B cell (primary cell): ENCODE results near the gene SARNP. TPM values are rescaled to one million over a fixed set of nuclear protein-coding genes. Genes with fewer than 3 reads are reported as not detected.
A peak's percentile ranks its signal among the peaks of the same experiment; 100 is the strongest.

Experiments used
- ATAC-seq: fragments of 200-7000 bp; cut with Tn5 transposase; one replicate; pipeline ENCODE4 v1.10.0; 2021; ENCODE audit warnings: low read depth, mild to moderate bottlenecking, moderate number of reproducible peaks, moderate library complexity
- CTCF ChIA-PET: fragments of 350-600 bp; sonication (Branson Sonifier 250); formaldehyde crosslinking; loops from one replicate; lab custom pipeline; 2021; ENCODE audit warnings: antibody characterized with exemption, inconsistent platforms; lab: Charles Lee
- POLR2A ChIA-PET: fragments of 350-600 bp; sonication (Branson Sonifier 250); formaldehyde crosslinking; loops from one replicate; lab custom pipeline; 2021; ENCODE audit warnings: antibody characterized with exemption; lab: Charles Lee
- DNase-seq: peaks from one replicate; pipeline ENCODE4 v3.0.0; 2013
- H2AFZ ChIP-seq: 2 replicates; pipeline ENCODE4 v1.6.1; 2012; ENCODE audit warnings: mild to moderate bottlenecking, low read depth, low read length; ENCODE audit not compliant: insufficient read depth, poor library complexity, severe bottlenecking
- H3K27ac ChIP-seq, 2 donors: 1 replicate in 1 of 2; 2 replicates in 1 of 2; pipeline ENCODE4 v1.5.1; 2012 to 2013; ENCODE audit warnings: low read length in 2 of 2, mild to moderate bottlenecking in 2 of 2, moderate library complexity in 1 of 2
- H3K27me3 ChIP-seq, 4 experiments: fragments of 200-600 bp in 1 of 4; sonication (generic) in 1 of 4; replicated peaks in 1 of 4; 1 replicate in 2 of 4; 2 replicates in 2 of 4; pipeline versions ENCODE4 v1.6.1 to v1.7.0; 2013 to 2016; ENCODE audit warnings: low read length in 3 of 4, mild to moderate bottlenecking in 2 of 4, mixed read lengths in 1 of 4, moderate library complexity in 1 of 4; ENCODE audit not compliant: insufficient read depth in 4 of 4, control insufficient read depth in 3 of 4; ENCODE audit errors: control extremely low read depth in 1 of 4
- H3K36me3 ChIP-seq, 2 experiments: replicated peaks in 1 of 2; 1 replicate in 1 of 2; 2 replicates in 1 of 2; pipeline versions ENCODE4 v1.6.1 to v1.7.1; 2013; ENCODE audit warnings: low read length in 1 of 2; ENCODE audit not compliant: insufficient read depth in 2 of 2, control insufficient read depth in 1 of 2; ENCODE audit errors: control extremely low read depth in 1 of 2, extremely low read depth in 1 of 2
- H3K4me1 ChIP-seq, 2 donors: fragments of 200-600 bp in 1 of 2; sonication (generic) in 1 of 2; 1 replicate in 1 of 2; 2 replicates in 1 of 2; pipeline versions ENCODE4 v1.5.1 to v1.6.1; 2013 to 2017; ENCODE audit warnings: low read length in 2 of 2; ENCODE audit not compliant: control insufficient read depth in 2 of 2, insufficient read depth in 2 of 2
- H3K4me2 ChIP-seq: replicated peaks from 2 replicates; pipeline ENCODE3; 2012; ENCODE audit warnings: mild to moderate bottlenecking, low read depth, low read length; ENCODE audit not compliant: poor library complexity, severe bottlenecking
- H3K4me3 ChIP-seq, 5 experiments: fragments of 200-600 bp in 1 of 5; sonication (generic) in 1 of 5; 1 replicate in 3 of 5; 2 replicates in 2 of 5; pipeline versions ENCODE4 v1.5.1 to v1.7.0; 2011 to 2016; ENCODE audit warnings: low read length in 4 of 5, mild to moderate bottlenecking in 4 of 5, low read depth in 2 of 5, control low read depth in 1 of 5, moderate library complexity in 1 of 5; ENCODE audit not compliant: insufficient read depth in 1 of 5; ENCODE audit errors: control extremely low read depth in 1 of 5, extremely low read depth in 1 of 5
- H3K79me2 ChIP-seq: fragments of 200-600 bp; sonication (generic); one replicate; pipeline ENCODE4 v1.6.0; 2016; ENCODE audit warnings: low read length; ENCODE audit not compliant: control insufficient read depth, insufficient read depth
- H3K9ac ChIP-seq: fragments of 200-600 bp; sonication (generic); 2 replicates; pipeline ENCODE4 v1.6.1; 2017; ENCODE audit warnings: mild to moderate bottlenecking, low read length, moderate library complexity
- H3K9me3 ChIP-seq, 3 donors: one replicate each; pipeline versions ENCODE4 v1.6.1 to v1.7.1; 2013; ENCODE audit warnings: low read length in 2 of 3; ENCODE audit not compliant: control insufficient read depth in 2 of 3, insufficient read depth in 1 of 3; ENCODE audit errors: control extremely low read depth in 1 of 3
- H4K20me1 ChIP-seq: 2 replicates; pipeline ENCODE4 v1.6.0; 2012; ENCODE audit warnings: mild to moderate bottlenecking, low read length; ENCODE audit not compliant: insufficient read depth, control insufficient read depth, poor library complexity, severe bottlenecking
- H3K27ac Mint-ChIP-seq: one replicate; pipeline ENCODE4 v1.8.0; 2021; ENCODE audit warnings: mixed read lengths
- H3K27me3 Mint-ChIP-seq: one replicate; pipeline ENCODE4 v1.8.0; 2021; ENCODE audit warnings: mixed read lengths
- H3K4me1 Mint-ChIP-seq: one replicate; pipeline ENCODE4 v1.8.0; 2021; ENCODE audit warnings: mixed read lengths
- H3K4me3 Mint-ChIP-seq: one replicate; pipeline ENCODE4 v1.8.0; 2021; ENCODE audit warnings: mixed read lengths
- H3K9me3 Mint-ChIP-seq: one replicate; pipeline ENCODE4 v1.8.0; 2022; ENCODE audit warnings: mixed read lengths; ENCODE audit not compliant: insufficient read depth
- EZH2 ChIP-seq: IDR thresholded peaks from 2 replicates; pipeline ENCODE4 v1.6.1; 2012; ENCODE audit warnings: borderline replicate concordance, low read depth, mild to moderate bottlenecking, moderate library complexity, low read length; ENCODE audit not compliant: insufficient read depth, poor library complexity, severe bottlenecking
- WGBS: methylation state at CpG from one replicate; pipeline ENCODE4 v1.1.5; 2013; ENCODE audit warnings: missing lambda C conversion rate; ENCODE audit not compliant: insufficient coverage; 5-methylcytosine and 5-hydroxymethylcytosine counted together
- intact Hi-C: fragments of 100-400 bp; cut with micrococcal nuclease; formaldehyde crosslinking; loops from one replicate; pipeline ENCODE4 v1.10.0; 2022
- polyA plus RNA-seq: library from polyadenylated mRNA; depleted of rRNA; stranded (reverse); fragments of >200 nt; gene quantifications from 2 replicates; pipeline ENCODE4 v1.2.3, GENCODE V29; 2012
- total RNA-seq, 2 donors: library from RNA; stranded (reverse); fragments of 120-200 nt in 1 of 2; gene quantifications; 1 replicate in 1 of 2; 2 replicates in 1 of 2; pipeline versions ENCODE4 v1.2.3 to v1.2.4, GENCODE V29; 2013 to 2022
- TF ChIP-seq, protein P1 (sequence below): fragments of 200-600 bp; IDR thresholded peaks from one replicate; pipeline ENCODE4 v1.8.0; 2022; ENCODE audit warnings: antibody characterized with exemption, mild to moderate bottlenecking

The SARNP gene
- total and polyA plus RNA-seq, 2 donors (not counting 1 experiment from before 2014, with no cell fraction given) = 22.6 to 46.4 TPM

DNA sequence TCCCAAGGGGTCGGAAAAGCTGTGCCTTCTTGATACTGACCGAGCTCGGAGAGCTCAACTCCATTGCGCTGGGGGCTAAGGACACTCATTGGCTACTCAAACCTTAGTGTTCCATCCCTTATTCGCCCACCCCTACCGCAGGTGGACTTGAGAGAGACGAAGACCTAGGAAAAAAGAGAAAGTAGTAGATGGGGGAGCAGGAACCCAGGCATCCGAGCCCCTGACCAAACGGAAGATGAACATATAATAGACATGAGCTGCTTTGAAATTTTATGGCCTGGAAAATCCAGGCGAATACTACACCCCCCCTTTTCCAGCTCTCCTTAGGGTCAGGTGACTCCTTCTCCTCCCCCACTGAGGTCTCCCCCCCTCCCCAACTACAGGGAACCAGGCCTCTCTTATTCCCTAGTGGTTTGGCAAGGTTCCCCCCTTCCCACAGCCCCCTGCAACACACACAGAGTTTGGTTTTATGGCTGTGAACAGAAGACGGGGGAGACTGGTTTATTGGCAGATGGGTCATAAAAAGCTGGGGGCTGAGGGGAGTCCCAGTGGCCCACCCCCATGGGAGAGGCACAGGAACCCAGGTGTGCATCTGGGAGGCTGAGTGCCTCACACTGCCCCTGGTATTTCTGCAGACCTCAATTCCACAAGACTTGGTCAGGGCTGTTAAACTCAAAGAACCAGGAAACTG is 73.0 kb downstream of the SARNP start:
- ChIA-PET CTCF (interaction anchor here (1.0 to 4.3 kb wide), 6 partner anchors 10 to 196 kb away, joined by 3 to 12 read pairs (median 4); no protein-coding TSS in a partner anchor), POLR2A (interaction anchor here (0.6 to 1.3 kb wide), 3 partner anchors 50 to 441 kb away, joined by 3 read pairs; partner anchors contain the start of gene ZC3H10)
- H3K4me3 ChIP-seq = peak overlapping the region; percentile 58 to 77 (median 69)
- Mint-ChIP-seq H3K4me1 (peaks cover 37% of the 10 kb centered on the region), H3K27ac (peak overlapping the region; percentile 74), H3K4me3 (peak overlapping the region; percentile 97), H3K27me3 (no peaks in the 10 kb centered on the region), H3K9me3 (no peaks in the 10 kb centered on the region)
- 10% methylated on average over 4 of the region's 11 CpGs for WGBS
- H3K27ac ChIP-seq = no peak overlapping the region
- peak overlapping the region; percentile 79 for H2AFZ ChIP-seq
- ATAC-seq (no peak), DNase-seq (no peak)
- H3K9ac ChIP-seq = peak overlapping the region; percentile 77
- no peaks in the 10 kb centered on the region for H4K20me1 ChIP-seq
- H3K9me3 ChIP-seq = no peaks in the 10 kb centered on the region
- no peaks in the 10 kb centered on the region for H3K27me3 ChIP-seq
- peak overlapping the region; percentile 97 for H3K4me2 ChIP-seq
- H3K4me1 ChIP-seq = peaks cover 20 to 32% of the 10 kb centered on the region in 2 donors
- H3K36me3 ChIP-seq = peaks cover 0 to 4% of the 10 kb centered on the region in 2 experiments
- H3K79me2 ChIP-seq = peaks cover 6% of the 10 kb centered on the region
- intact Hi-C loops = loop anchor here (5.0 kb wide), 1 partner anchor 723 kb away; the partner anchor contains the start of gene SPRYD4
- TF ChIP-seq, protein P1, sequence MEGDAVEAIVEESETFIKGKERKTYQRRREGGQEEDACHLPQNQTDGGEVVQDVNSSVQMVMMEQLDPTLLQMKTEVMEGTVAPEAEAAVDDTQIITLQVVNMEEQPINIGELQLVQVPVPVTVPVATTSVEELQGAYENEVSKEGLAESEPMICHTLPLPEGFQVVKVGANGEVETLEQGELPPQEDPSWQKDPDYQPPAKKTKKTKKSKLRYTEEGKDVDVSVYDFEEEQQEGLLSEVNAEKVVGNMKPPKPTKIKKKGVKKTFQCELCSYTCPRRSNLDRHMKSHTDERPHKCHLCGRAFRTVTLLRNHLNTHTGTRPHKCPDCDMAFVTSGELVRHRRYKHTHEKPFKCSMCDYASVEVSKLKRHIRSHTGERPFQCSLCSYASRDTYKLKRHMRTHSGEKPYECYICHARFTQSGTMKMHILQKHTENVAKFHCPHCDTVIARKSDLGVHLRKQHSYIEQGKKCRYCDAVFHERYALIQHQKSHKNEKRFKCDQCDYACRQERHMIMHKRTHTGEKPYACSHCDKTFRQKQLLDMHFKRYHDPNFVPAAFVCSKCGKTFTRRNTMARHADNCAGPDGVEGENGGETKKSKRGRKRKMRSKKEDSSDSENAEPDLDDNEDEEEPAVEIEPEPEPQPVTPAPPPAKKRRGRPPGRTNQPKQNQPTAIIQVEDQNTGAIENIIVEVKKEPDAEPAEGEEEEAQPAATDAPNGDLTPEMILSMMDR = no peak
- no peak for TF ChIP-seq EZH2
